Stimulated activated CD4-positive, alpha-beta T cell treated with anti-CD3 and anti-CD28 coated beads, Interleukin-1b, Interleukin-23, amount 100 ng/mL, for 48 hours (primary cell): ENCODE data around the gene ECT2L.

Experiments used
- DNase-seq: peaks from one replicate; pipeline ENCODE4 v3.0.0-alpha.2; 2020

ECT2L gene

GRCh38 chr6:138948004-138948403, 152.1 kb downstream of the ECT2L start:
- no peak for DNase-seq

- no peak for DNase-seq
Observed at GRCh38 chr6:138948546-138949179, 152.8 kb downstream of the ECT2L start.

- no peak for DNase-seq
Observed at GRCh38 chr6:138953451-138953850, 157.6 kb downstream of the ECT2L start.
